WTC11 (cell line): ENCODE measurements around the gene UBE3A. TPM values are rescaled to one million over a fixed set of nuclear protein-coding genes. Genes with fewer than 3 reads are reported as not detected.

Source experiments
- ATAC-seq: fragments of 200-7000 bp; cut with Tn5 transposase; 2 replicates; pipeline ENCODE4 v1.10.0; 2021; ENCODE audit warnings: mild to moderate bottlenecking, moderate library complexity
- CTCF ChIA-PET: fragments of 300-600 bp; sonication (Branson Sonifier 250); formaldehyde crosslinking; loops from one replicate; lab custom pipeline; 2021; ENCODE audit warnings: antibody characterized with exemption; lab: Charles Lee
- POLR2A ChIA-PET: fragments of 350-600 bp; sonication (Branson Sonifier 250); formaldehyde crosslinking; loops from one replicate; lab custom pipeline; 2021; ENCODE audit warnings: antibody characterized with exemption; lab: Charles Lee
- DNase-seq: peaks from one replicate; pipeline ENCODE4 v3.0.0; 2021; ENCODE audit warnings: low spot score
- H3K27ac Mint-ChIP-seq: 2 replicates; pipeline ENCODE4 v1.8.0; 2021; ENCODE audit warnings: mixed read lengths
- H3K27me3 Mint-ChIP-seq: 2 replicates; pipeline ENCODE4 v1.8.0; 2021; ENCODE audit warnings: low read depth, mild to moderate bottlenecking, moderate library complexity, mixed read lengths
- H3K36me3 Mint-ChIP-seq: 2 replicates; pipeline ENCODE4 v1.8.0; 2021; ENCODE audit warnings: mixed read lengths
- H3K4me1 Mint-ChIP-seq: 2 replicates; pipeline ENCODE4 v1.8.0; 2022; ENCODE audit warnings: mixed read lengths
- H3K4me3 Mint-ChIP-seq: 2 replicates; pipeline ENCODE4 v1.8.0; 2021; ENCODE audit warnings: mild to moderate bottlenecking, moderate library complexity, mixed read lengths
- H3K9me3 Mint-ChIP-seq: 2 replicates; pipeline ENCODE4 v1.8.0; 2021; ENCODE audit warnings: mixed read lengths
- CBFB ChIP-seq: sonication (generic); formaldehyde crosslinking; IDR thresholded peaks from 2 replicates; pipeline ENCODE4 v1.8.1; 2022; ENCODE audit warnings: mild to moderate bottlenecking, low read depth, missing genetic modification reagents
- CTCF ChIP-seq: fragments of 200-600 bp; IDR thresholded peaks from 2 replicates; pipeline ENCODE4 v1.8.0; 2022; ENCODE audit warnings: antibody characterized with exemption
- E2F4 ChIP-seq: sonication (generic); formaldehyde crosslinking; IDR thresholded peaks from 2 replicates; pipeline ENCODE4 v1.8.1; 2022; ENCODE audit warnings: low read depth, mild to moderate bottlenecking, moderate library complexity, missing genetic modification reagents, borderline replicate concordance
- GABPB1 ChIP-seq: sonication (generic); formaldehyde crosslinking; IDR thresholded peaks from 2 replicates; pipeline ENCODE4 v1.8.1; 2023; ENCODE audit warnings: mild to moderate bottlenecking, missing genetic modification reagents
- KAT7 ChIP-seq: sonication (generic); formaldehyde crosslinking; IDR thresholded peaks from 2 replicates; pipeline ENCODE4 v1.8.1; 2023; ENCODE audit warnings: missing genetic modification reagents, mild to moderate bottlenecking, borderline replicate concordance
- MAX ChIP-seq: sonication (generic); formaldehyde crosslinking; IDR thresholded peaks from 2 replicates; pipeline ENCODE4 v1.8.0; 2022; ENCODE audit warnings: mild to moderate bottlenecking, missing genetic modification reagents
- MXD4 ChIP-seq: fragments of 250-450 bp; sonication (Bioruptor Pico); IDR thresholded peaks from 2 replicates; pipeline ENCODE4 v1.8.0; 2021; ENCODE audit warnings: mild to moderate bottlenecking, moderate library complexity, borderline replicate concordance
- NR1H2 ChIP-seq: sonication (generic); formaldehyde crosslinking; IDR thresholded peaks from 2 replicates; pipeline ENCODE4 v1.9.0; 2021; ENCODE audit warnings: mild to moderate bottlenecking, moderate library complexity, missing genetic modification reagents
- PRRX2 ChIP-seq: fragments of 250-450 bp; sonication (Bioruptor Pico); IDR thresholded peaks from 2 replicates; pipeline ENCODE4 v1.8.0; 2021; ENCODE audit warnings: mild to moderate bottlenecking
- RORB ChIP-seq: fragments of 250-450 bp; sonication (Bioruptor Pico); IDR thresholded peaks from 2 replicates; pipeline ENCODE4 v1.9.0; 2021; ENCODE audit warnings: mild to moderate bottlenecking
- SOX15 ChIP-seq: fragments of 250-450 bp; sonication (Bioruptor Pico); IDR thresholded peaks from 2 replicates; pipeline ENCODE4 v1.9.0; 2021; ENCODE audit warnings: mild to moderate bottlenecking
- TCF7 ChIP-seq: sonication (generic); formaldehyde crosslinking; IDR thresholded peaks from 2 replicates; pipeline ENCODE4 v1.8.0; 2022; ENCODE audit warnings: mild to moderate bottlenecking, low read depth, missing genetic modification reagents, moderate library complexity
- USF2 ChIP-seq: sonication (generic); formaldehyde crosslinking; IDR thresholded peaks from 2 replicates; pipeline ENCODE4 v1.8.1; 2023; ENCODE audit warnings: mild to moderate bottlenecking, missing genetic modification reagents, moderate library complexity
- ZNF138 ChIP-seq: sonication (generic); formaldehyde crosslinking; conservative IDR thresholded peaks from 2 replicates; pipeline ENCODE4 v1.8.1; 2022; ENCODE audit warnings: mild to moderate bottlenecking, moderate library complexity, missing genetic modification reagents
- ZNF416 ChIP-seq: fragments of 250-450 bp; sonication (Bioruptor Pico); IDR thresholded peaks from 2 replicates; pipeline ENCODE4 v1.9.0; 2021; ENCODE audit warnings: mild to moderate bottlenecking, inconsistent platforms
- total RNA-seq: library from RNA; stranded (reverse); gene quantifications from 3 replicates; pipeline ENCODE4 v1.2.3, GENCODE V29; 2021
- TF ChIP-seq, protein P1 (sequence below): fragments of 250-450 bp; sonication (Bioruptor Pico); IDR thresholded peaks from 2 replicates; pipeline ENCODE4 v2.1.2; 2022; ENCODE audit warnings: mild to moderate bottlenecking, moderate library complexity
- TF ChIP-seq, protein P2 (sequence below): fragments of 250-450 bp; sonication (Bioruptor Pico); IDR thresholded peaks from 2 replicates; pipeline ENCODE4 v1.8.0; 2021; ENCODE audit warnings: mild to moderate bottlenecking
- TF ChIP-seq, protein P3 (sequence below): sonication (generic); formaldehyde crosslinking; IDR thresholded peaks from 2 replicates; pipeline ENCODE4 v1.8.0; 2023; ENCODE audit warnings: missing genetic modification reagents
- TF ChIP-seq, protein P4 (sequence below): fragments of 250-450 bp; sonication (Bioruptor Pico); IDR thresholded peaks from 2 replicates; pipeline ENCODE4 v1.9.0; 2021; ENCODE audit warnings: mild to moderate bottlenecking
- TF ChIP-seq, protein P5 (sequence below): fragments of 250-450 bp; sonication (Bioruptor Pico); IDR thresholded peaks from 2 replicates; pipeline ENCODE4 v1.9.0; 2021; ENCODE audit warnings: mild to moderate bottlenecking

Gene UBE3A
- total RNA-seq, 1 experiment from 2014 or later: 120 TPM

DNA sequence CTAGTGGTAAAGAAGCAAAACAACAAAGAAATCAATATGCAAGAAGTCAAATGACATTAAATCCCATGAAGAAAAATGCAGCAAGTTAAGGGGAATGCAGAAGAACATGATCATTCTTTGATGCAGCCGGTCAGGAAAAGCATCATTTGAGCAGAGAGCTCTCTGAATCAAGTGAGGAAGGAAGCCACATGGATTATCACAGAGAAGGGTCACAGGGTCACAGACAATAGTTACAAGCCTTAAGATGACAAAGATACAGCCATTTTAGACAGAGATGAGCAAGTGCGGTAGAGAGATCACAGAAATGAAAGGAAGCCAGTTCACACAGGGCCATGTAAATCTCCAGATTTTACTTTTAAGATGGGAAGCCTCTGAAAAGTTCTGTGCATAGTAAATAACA, 43.9 kb downstream of the UBE3A start:
- POLR2A ChIA-PET: no interaction called here
- TF ChIP-seq ZNF416 (CRISPR knock-in tag) (no peak), MXD4 (no peak), E2F4 (no peak), SOX15 (CRISPR knock-in tag) (no peak), CBFB (CRISPR knock-in tag) (no peak)
- TF ChIP-seq, protein P1, sequence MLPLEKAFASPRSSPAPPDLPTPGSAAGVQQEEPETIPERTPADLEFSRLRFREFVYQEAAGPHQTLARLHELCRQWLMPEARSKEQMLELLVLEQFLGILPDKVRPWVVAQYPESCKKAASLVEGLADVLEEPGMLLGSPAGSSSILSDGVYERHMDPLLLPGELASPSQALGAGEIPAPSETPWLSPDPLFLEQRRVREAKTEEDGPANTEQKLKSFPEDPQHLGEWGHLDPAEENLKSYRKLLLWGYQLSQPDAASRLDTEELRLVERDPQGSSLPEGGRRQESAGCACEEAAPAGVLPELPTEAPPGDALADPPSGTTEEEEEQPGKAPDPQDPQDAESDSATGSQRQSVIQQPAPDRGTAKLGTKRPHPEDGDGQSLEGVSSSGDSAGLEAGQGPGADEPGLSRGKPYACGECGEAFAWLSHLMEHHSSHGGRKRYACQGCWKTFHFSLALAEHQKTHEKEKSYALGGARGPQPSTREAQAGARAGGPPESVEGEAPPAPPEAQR (CRISPR knock-in tag): no peak
- TF ChIP-seq, protein P2, sequence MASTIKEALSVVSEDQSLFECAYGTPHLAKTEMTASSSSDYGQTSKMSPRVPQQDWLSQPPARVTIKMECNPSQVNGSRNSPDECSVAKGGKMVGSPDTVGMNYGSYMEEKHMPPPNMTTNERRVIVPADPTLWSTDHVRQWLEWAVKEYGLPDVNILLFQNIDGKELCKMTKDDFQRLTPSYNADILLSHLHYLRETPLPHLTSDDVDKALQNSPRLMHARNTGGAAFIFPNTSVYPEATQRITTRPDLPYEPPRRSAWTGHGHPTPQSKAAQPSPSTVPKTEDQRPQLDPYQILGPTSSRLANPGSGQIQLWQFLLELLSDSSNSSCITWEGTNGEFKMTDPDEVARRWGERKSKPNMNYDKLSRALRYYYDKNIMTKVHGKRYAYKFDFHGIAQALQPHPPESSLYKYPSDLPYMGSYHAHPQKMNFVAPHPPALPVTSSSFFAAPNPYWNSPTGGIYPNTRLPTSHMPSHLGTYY (CRISPR knock-in tag): no peak
- DNase-seq (no peak), ATAC-seq (no peak)
- H3K4me3 Mint-ChIP-seq: no peak overlapping the region
- H3K27ac Mint-ChIP-seq: peak overlapping the region; percentile 59; the same call in 1 of the 2 replicates
- no peaks in the 10 kb centered on the region for H3K27me3 Mint-ChIP-seq
- H3K9me3 Mint-ChIP-seq: no peaks in the 10 kb centered on the region
- H3K4me1 Mint-ChIP-seq: peaks cover 28% of the 10 kb centered on the region
- CTCF ChIA-PET: no interaction called here
- H3K36me3 Mint-ChIP-seq: peaks cover 10% of the 10 kb centered on the region

DNA sequence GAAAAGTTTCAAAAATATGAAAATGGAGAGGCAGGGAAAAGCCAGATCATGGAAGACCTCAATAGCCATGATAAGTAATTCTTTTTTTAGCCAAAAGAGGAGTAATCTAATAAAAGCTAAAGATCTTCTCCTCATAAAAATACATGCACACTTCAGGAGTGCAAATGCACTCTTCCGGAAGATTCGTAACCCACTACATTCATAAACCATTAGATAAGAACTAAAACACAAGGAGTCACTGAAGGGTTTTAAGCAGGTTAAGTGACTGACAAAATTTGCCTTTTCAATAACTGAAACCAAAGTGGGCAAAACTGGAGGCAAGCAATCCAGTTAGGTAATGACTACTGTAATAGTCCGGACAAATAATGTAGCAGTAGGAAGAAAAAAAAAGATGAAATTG, 46.0 kb downstream of the UBE3A start:
- peaks cover 6% of the 10 kb centered on the region for H3K9me3 Mint-ChIP-seq
- TF ChIP-seq KAT7 (CRISPR knock-in tag) (no peak), GABPB1 (CRISPR knock-in tag) (no peak)
- TF ChIP-seq, all 79 proteins: peak for 0
- ATAC-seq (no peak), DNase-seq (no peak)
- no peaks in the 10 kb centered on the region for H3K27me3 Mint-ChIP-seq
- H3K4me1 Mint-ChIP-seq: peaks cover 21% of the 10 kb centered on the region
- ChIA-PET POLR2A (no interaction called here), CTCF (no interaction called here)
- peaks cover 11% of the 10 kb centered on the region for H3K36me3 Mint-ChIP-seq
- no peak overlapping the region for H3K4me3 Mint-ChIP-seq
- no peak overlapping the region for H3K27ac Mint-ChIP-seq

- no peak for ATAC-seq
- Mint-ChIP-seq H3K36me3 (peaks cover 16% of the 10 kb centered on the region), H3K4me3 (no peak overlapping the region), H3K9me3 (peaks cover 10% of the 10 kb centered on the region), H3K4me1 (peaks cover 15% of the 10 kb centered on the region), H3K27me3 (no peaks in the 10 kb centered on the region), H3K27ac (no peak overlapping the region)
- DNase-seq: no peak
- CTCF ChIA-PET: no interaction called here
- POLR2A ChIA-PET: no interaction called here
- TF ChIP-seq GABPB1 (CRISPR knock-in tag) (no peak), ZNF138 (CRISPR knock-in tag) (no peak), NR1H2 (CRISPR knock-in tag) (no peak), PRRX2 (no peak), RORB (CRISPR knock-in tag) (no peak), MAX (CRISPR knock-in tag) (no peak), TCF7 (CRISPR knock-in tag) (no peak), CTCF (no peak), CBFB (CRISPR knock-in tag) (no peak), USF2 (CRISPR knock-in tag) (no peak)
- TF ChIP-seq, protein P3, sequence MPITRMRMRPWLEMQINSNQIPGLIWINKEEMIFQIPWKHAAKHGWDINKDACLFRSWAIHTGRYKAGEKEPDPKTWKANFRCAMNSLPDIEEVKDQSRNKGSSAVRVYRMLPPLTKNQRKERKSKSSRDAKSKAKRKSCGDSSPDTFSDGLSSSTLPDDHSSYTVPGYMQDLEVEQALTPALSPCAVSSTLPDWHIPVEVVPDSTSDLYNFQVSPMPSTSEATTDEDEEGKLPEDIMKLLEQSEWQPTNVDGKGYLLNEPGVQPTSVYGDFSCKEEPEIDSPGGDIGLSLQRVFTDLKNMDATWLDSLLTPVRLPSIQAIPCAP (CRISPR knock-in tag): no peak
- TF ChIP-seq, protein P4, sequence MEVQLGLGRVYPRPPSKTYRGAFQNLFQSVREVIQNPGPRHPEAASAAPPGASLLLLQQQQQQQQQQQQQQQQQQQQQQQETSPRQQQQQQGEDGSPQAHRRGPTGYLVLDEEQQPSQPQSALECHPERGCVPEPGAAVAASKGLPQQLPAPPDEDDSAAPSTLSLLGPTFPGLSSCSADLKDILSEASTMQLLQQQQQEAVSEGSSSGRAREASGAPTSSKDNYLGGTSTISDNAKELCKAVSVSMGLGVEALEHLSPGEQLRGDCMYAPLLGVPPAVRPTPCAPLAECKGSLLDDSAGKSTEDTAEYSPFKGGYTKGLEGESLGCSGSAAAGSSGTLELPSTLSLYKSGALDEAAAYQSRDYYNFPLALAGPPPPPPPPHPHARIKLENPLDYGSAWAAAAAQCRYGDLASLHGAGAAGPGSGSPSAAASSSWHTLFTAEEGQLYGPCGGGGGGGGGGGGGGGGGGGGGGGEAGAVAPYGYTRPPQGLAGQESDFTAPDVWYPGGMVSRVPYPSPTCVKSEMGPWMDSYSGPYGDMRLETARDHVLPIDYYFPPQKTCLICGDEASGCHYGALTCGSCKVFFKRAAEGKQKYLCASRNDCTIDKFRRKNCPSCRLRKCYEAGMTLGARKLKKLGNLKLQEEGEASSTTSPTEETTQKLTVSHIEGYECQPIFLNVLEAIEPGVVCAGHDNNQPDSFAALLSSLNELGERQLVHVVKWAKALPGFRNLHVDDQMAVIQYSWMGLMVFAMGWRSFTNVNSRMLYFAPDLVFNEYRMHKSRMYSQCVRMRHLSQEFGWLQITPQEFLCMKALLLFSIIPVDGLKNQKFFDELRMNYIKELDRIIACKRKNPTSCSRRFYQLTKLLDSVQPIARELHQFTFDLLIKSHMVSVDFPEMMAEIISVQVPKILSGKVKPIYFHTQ (CRISPR knock-in tag): no peak
- TF ChIP-seq, protein P5, sequence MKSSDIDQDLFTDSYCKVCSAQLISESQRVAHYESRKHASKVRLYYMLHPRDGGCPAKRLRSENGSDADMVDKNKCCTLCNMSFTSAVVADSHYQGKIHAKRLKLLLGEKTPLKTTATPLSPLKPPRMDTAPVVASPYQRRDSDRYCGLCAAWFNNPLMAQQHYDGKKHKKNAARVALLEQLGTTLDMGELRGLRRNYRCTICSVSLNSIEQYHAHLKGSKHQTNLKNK (CRISPR knock-in tag): no peak
These were observed 46.7 kb downstream of the UBE3A start for GRCh38 chr15:25391971-25392721.
